Subcutaneous adipose tissue (tissue), 4 donors: ENCODE measurements around the gene C1orf167. TPM values are rescaled to one million over a fixed set of nuclear protein-coding genes. Genes with fewer than 3 reads are reported as not detected.

Experiments
- total RNA-seq, 4 donors: library from RNA; depleted of rRNA; stranded (reverse); fragments of >200 nt; gene quantifications; one replicate each; pipeline ENCODE4 v1.1.0, GENCODE V29; 2016
- TF ChIP-seq, protein P1 (sequence below): fragments of 450-650 bp; IDR thresholded peaks from one replicate; pipeline ENCODE4 v1.5.1; 2016; ENCODE audit warnings: low read depth, mild to moderate bottlenecking, control low read depth, antibody characterized with exemption, moderate library complexity

C1orf167 gene
- total RNA-seq, 4 donors from 2014 or later = 0.17 to 3.9 TPM; not detected in 2

DNA sequence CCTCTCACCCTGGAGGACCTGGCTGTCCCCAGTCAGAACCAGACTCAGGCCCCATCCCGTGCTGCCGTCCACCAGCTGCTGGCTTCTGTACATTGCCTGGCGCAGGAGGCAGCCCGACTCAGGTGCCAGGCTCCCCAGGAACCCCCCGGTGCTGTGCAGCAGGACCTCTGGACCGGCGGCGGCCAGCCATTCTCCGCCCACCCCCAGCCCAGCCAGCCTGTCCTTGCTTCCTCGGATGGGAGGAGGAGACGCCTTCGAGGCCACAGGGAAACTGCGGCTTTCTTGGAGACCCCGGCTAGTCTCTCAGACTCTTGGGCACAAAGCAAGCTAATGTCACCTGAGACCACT lies 4.4 kb downstream of the C1orf167 start:
- TF ChIP-seq, protein P1, sequence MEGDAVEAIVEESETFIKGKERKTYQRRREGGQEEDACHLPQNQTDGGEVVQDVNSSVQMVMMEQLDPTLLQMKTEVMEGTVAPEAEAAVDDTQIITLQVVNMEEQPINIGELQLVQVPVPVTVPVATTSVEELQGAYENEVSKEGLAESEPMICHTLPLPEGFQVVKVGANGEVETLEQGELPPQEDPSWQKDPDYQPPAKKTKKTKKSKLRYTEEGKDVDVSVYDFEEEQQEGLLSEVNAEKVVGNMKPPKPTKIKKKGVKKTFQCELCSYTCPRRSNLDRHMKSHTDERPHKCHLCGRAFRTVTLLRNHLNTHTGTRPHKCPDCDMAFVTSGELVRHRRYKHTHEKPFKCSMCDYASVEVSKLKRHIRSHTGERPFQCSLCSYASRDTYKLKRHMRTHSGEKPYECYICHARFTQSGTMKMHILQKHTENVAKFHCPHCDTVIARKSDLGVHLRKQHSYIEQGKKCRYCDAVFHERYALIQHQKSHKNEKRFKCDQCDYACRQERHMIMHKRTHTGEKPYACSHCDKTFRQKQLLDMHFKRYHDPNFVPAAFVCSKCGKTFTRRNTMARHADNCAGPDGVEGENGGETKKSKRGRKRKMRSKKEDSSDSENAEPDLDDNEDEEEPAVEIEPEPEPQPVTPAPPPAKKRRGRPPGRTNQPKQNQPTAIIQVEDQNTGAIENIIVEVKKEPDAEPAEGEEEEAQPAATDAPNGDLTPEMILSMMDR = no peak

DNA sequence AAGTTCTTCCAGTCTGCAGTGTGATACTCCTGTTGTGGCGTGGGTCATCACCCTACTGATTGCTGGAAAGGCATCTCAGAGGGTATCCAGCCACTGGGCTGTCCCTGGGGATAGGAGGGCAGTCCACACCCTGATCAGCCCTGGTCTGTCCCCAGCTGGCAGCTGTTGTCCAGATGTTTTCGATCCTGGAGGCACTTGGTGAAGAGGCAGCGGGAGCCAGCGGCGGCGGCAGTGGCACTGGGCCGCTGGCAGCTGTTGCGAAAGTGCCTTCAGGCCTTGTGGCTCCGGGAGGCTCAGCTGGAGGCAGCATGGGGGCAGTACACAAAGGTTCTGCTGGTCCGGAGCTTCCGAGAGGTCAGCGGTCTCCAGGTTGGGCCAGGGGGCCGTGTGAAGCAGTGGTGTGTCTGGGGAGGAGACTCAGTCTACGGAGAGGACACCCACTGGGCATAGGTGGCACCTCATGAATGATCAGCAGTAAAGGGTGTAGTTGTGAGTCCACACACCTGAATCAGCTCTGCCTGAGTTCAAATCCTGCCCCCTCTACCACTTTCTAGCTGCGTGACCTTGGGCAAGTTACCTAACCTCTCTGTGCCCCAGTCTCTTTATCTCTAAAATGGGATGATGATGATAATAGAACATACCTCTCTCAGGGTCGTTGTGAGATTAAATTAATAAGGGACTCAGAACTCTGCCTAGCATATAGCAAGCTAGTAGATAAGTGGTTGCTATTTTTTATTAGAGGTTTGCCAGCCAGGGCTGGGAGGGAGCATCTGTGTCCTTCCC lies 6.1 kb downstream of the C1orf167 start:
- TF ChIP-seq, protein P1 = no peak

DNA sequence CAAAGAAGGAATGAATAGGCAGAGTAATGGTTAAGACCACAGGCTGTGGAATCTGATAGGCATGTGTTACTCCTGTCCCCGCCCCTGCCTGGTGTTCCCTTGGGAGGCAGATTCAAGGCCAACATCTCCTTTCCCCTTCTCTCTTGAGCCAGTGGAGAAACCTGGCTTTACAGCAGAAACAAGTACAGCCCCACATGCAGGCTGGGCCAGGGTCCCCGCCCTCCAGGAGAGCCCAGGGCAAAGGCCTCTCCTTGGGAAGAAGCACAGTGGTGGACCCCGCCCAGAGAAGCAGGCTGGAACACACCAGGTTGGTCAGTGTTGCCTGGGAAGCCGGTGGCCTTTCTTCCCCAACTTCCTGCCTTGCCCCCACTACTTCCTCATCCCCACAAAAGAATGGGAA lies 6.8 kb downstream of the C1orf167 start:
- TF ChIP-seq, protein P1 = no peak

DNA sequence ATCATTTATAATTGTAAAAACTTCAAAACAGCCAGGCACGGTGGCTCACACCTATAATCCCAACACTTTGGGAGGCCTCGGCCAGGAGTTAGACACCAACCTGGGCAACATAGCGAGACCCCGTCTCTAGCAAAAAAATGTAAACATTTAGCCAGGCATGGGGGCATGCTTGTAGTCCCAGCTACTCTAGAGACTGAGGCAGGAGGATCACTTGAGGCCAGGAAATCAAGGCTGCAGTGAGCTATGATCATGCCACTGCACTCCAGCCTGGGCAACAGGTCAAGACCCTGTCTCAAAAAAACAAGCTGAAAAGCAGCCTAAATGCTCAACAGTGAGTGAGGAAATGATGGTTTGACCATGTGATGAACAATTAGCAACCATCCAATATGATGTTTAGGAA lies 7.3 kb downstream of the C1orf167 start:
- TF ChIP-seq, protein P1 = no peak

DNA sequence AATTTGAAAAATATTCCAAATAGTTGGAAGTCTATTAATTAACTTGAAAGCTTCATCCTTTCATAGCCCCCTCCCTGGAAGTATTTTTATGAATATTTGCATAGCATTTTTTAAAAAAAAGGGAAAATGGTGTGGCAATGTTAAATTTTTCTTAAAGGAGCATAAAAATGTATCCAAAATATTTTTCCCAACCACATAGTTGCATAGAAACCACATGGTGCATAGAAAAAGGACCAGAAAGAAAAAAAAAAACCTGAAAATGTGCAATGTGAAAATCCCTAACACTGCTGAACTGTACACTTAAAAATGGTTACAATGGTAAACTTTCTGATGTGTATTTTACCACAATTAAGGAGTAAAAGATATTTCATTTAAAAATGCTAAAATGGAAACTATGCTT lies 8.0 kb downstream of the C1orf167 start:
- TF ChIP-seq, protein P1 = no peak

DNA sequence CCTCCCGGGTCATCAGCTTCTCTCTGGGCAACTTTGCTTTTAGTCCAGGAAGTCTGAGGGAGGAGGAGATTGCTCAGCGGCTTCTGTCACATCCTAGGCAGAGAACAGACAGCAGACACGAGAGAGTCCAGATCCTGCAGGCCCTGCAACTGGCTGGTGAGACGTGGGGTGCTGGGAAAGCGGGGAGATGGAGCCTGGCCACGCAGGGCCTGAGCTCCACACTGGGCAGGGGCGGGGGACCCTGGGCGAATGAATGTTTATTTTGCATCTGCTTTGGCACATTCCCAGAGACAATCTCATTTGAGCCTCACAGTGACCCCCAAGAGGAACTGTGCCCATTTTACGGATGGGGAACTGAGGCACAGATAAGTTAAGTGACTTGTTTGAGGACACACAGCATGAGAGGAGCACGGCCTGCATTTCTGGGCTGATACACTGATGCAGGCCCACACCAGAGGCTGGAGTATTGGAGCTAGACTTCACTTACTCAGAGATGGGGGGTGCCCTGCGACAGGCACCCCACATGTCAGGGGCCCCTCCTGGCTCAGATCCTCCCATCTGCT lies 9.6 kb downstream of the C1orf167 start:
- TF ChIP-seq, protein P1 = no peak

DNA sequence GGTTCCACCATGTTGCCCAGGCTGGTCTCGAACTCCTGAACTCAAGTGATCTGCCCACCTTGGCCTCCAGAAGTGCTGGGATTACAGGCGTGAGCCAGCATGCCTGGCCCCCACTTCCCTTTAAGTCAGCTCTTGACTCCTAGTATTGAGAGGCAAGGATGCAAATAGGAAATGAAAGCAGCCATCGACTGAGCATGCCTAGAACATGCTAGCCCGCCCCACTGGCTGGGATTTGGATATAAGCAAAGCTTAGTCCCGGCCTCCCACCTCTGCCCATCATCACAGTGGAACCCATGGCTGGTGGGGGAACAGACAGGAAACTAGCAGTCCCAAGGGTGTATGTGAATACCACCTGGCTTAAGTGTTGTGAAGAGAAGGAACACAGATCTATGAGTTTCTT lies 10.5 kb downstream of the C1orf167 start:
- TF ChIP-seq, protein P1 = no peak
